Measurements from ENCODE around the gene UROC1.

Gene UROC1

DNA sequence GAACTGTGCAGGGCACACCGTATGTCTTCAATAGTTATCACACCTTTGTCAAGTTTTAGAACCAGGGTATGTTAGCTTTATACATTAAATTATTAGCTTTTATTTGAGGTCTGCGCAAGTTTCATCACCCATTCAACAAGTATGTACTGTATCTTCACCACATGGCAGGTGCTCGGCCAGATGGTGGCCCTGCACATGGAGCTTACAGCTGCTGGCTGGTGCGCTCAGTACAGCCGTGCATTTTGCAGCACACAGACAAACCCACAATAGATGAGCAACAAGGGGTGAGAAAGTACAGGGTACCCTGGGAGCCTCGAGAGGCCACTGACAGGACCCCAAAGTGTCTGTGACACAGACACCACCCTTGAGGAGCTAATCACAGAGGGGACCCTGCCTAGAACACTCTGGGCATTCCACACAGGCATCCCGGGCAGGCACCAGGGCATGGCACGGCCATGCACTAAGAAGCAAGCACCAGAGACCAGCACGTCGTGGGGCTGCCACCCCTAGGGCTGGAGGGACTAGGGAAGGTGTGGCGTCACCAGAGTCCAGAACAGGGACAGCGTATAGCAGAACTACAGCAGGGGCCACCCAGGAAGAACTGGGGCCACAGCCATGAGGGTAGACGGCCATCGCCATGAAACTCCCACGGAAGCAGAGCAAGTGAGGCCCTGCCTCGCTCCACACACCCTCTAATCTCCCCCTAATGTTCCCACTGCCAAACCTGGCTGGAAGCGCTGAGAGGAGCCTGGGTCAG lies 69.3 kb downstream of the UROC1 start:
- DNase-seq (ENCODE audit: low spot score), result no peak
- no peak for TF ChIP-seq CTCF (IDR thresholded peaks at IDR 0.05; ENCODE audit: extremely low read depth, missing control alignments)

DNA sequence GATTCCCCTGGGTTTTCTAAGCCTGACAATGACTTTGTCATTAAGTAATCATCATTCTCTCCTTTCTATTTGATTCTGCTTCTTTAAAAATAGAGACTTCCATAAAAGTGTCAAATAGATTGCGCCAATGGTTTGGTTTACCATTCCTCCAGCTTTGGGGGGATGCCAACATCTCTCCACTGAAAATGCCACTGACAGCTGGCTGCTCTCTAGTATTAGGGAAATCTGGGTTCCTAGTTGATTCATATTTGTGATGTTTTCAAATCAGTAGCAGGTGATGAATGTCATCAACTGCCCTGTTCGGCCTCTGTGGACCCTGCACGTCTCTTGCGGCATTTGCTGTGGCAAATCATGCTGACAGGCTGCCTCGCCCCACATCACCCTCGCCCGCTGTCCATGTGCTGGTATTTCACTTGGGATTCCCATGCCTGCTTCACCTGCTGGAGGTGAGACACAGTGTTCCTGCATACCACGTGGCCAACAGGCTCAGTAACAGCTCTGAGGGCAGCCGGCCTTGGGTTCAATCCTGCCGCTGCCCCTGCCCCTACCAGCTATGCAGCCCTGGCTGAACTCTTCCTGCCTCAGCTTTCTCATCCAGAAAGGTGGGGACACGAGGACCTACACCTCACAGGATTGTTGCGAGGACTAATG lies 70.0 kb downstream of the UROC1 start:
- TF ChIP-seq CTCF (IDR thresholded peaks at IDR 0.05; ENCODE audit: extremely low read depth, missing control alignments), result no peak

GRCh38 chr3:126446791-126447190 lies 70.8 kb downstream of the UROC1 start:
- TF ChIP-seq CTCF (IDR thresholded peaks at IDR 0.05; ENCODE audit: extremely low read depth, missing control alignments), result no peak
- DNase-seq (ENCODE audit: low spot score), result no peak

More for the DNA sequence above, 70.0 kb downstream of the UROC1 start:
- no peak for DNase-seq (ENCODE audit: low spot score)

GRCh38 chr3:126446301-126446700 lies 71.3 kb downstream of the UROC1 start:
- DNase-seq (ENCODE audit: low spot score), result no peak
- no peak for TF ChIP-seq CTCF (IDR thresholded peaks at IDR 0.05; ENCODE audit: extremely low read depth, missing control alignments)

- no peak for TF ChIP-seq CTCF (IDR thresholded peaks at IDR 0.05; ENCODE audit: extremely low read depth, missing control alignments)
Observed at GRCh38 chr3:126445506-126445905, 72.1 kb downstream of the UROC1 start.

DNA sequence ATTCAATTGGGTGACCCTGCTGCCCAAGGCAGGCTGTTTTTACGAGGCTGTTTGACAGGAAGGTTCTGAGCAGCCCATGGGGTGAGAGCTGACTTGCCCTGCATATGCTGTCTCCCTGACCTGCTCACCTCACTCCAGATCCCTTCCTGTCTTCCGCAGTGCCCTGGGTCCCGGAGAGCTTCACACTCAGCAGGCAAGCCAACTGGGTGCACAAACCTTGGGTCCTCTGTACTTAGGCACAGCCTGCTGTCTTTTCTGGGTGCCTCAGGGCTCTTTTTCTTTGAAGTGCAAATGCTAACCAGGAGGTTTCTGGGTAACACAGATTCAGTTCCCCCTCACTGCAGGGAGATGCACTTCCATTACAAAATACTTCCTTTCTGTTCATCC lies 74.7 kb downstream of the UROC1 start:
- DNase-seq (ENCODE audit: low spot score), result no peak
- TF ChIP-seq CTCF (IDR thresholded peaks at IDR 0.05; ENCODE audit: extremely low read depth, missing control alignments), result no peak

More at GRCh38 chr3:126445506-126445905, 72.1 kb downstream of the UROC1 start:
- DNase-seq (ENCODE audit: low spot score), result no peak

GRCh38 chr3:126442094-126442855 lies 75.3 kb downstream of the UROC1 start:
- DNase-seq (ENCODE audit: low spot score), result no peak
- no peak for TF ChIP-seq CTCF (IDR thresholded peaks at IDR 0.05; ENCODE audit: extremely low read depth, missing control alignments)
